HL-60 (cell line): Measurements from ENCODE around the gene ARSG.

Experiments used
- DNase-seq, 2 experiments: peaks; one replicate each; pipeline ENCODE4 v3.0.0-alpha.2; 2010 to 2020; ENCODE audit warnings: low read depth in 1 of 2, low spot score in 1 of 2
- H3K27ac ChIP-seq: fragments of 250-450 bp; sonication (Bioruptor Pico); replicated peaks from 2 replicates; pipeline ENCODE4 v1.5.1; 2020; ENCODE audit warnings: mild to moderate bottlenecking, moderate library complexity
- H3K27me3 ChIP-seq: fragments of 250-450 bp; sonication (Bioruptor Pico); 2 replicates; pipeline ENCODE4 v1.5.1; 2021; ENCODE audit warnings: mild to moderate bottlenecking, moderate library complexity; ENCODE audit not compliant: insufficient read depth, poor library complexity, severe bottlenecking
- H3K4me3 ChIP-seq: replicated peaks from 2 replicates; pipeline ENCODE4 v1.5.1; 2011; ENCODE audit warnings: mild to moderate bottlenecking, control low read depth, low read length; ENCODE audit not compliant: insufficient read depth
- GABPA ChIP-seq: IDR thresholded peaks from 2 replicates; pipeline ENCODE4 v1.6.1; 2012; ENCODE audit warnings: low read depth
- POLR2AphosphoS5 ChIP-seq: IDR thresholded peaks from 2 replicates; pipeline ENCODE4 v1.6.1; 2012; ENCODE audit warnings: low read depth
- SPI1 ChIP-seq: IDR thresholded peaks from 2 replicates; pipeline ENCODE4 v1.6.1; 2012; ENCODE audit warnings: low read depth, mild to moderate bottlenecking, borderline replicate concordance
- TF ChIP-seq, protein P1 (sequence below): IDR thresholded peaks from one replicate; pipeline ENCODE4 v1.5.1; 2011; ENCODE audit warnings: low read length, control low read depth, inconsistent platforms; ENCODE audit not compliant: insufficient read depth
- TF ChIP-seq, protein P2 (sequence below): IDR thresholded peaks from 2 replicates; pipeline ENCODE4 v1.6.1; 2012; ENCODE audit warnings: low read depth; ENCODE audit not compliant: insufficient replicate concordance

Gene ARSG

DNA sequence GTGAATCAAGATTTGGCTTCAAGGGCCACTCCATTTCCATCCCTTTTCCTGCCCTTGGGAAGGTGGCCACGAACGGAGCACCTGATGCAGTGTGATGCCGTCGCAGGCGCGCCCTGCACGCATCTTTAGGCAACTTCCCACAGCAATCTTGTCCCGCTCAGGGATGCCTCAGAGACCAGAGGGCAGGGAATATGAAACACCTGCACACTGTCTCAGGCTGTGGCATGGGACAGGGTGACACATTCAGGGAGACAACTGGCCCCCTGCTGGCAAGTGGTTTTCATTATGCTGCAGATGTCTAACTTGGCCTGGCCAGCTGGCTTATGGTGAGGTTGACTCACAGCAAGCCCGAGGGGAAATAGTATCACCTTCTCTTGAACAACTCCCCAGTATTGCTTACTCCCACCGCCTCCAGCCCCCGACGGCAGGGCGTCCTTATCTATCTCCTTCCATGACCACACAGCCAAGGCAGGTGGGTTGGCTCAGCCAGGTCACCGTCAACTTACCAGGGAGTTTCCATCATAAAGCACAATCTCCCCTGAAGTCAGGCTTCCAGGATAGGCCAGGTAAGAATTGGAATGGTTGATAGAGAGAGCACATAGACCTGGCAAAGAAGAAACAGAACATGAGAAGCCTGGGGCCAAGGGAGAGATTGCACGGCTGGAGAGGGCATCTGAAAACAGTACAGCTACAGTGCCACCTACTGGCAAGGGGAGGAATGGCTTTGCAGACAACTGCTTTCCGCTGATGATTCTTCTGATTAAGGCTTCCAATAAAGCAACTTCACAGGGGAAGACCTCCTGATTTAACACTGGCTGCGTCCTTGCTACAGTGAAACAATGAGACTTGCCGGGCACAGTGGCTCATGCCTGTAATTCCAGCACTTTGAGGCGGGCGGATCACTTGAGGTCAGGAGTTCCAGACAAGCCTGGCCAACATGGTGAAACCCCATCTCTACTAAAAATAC lies 144.9 kb downstream of the ARSG start:
- H3K4me3 ChIP-seq: no peak overlapping the region
- H3K27ac ChIP-seq: no peak overlapping the region
- peak in 1 of 2 experiments; percentile 86 for DNase-seq

DNA sequence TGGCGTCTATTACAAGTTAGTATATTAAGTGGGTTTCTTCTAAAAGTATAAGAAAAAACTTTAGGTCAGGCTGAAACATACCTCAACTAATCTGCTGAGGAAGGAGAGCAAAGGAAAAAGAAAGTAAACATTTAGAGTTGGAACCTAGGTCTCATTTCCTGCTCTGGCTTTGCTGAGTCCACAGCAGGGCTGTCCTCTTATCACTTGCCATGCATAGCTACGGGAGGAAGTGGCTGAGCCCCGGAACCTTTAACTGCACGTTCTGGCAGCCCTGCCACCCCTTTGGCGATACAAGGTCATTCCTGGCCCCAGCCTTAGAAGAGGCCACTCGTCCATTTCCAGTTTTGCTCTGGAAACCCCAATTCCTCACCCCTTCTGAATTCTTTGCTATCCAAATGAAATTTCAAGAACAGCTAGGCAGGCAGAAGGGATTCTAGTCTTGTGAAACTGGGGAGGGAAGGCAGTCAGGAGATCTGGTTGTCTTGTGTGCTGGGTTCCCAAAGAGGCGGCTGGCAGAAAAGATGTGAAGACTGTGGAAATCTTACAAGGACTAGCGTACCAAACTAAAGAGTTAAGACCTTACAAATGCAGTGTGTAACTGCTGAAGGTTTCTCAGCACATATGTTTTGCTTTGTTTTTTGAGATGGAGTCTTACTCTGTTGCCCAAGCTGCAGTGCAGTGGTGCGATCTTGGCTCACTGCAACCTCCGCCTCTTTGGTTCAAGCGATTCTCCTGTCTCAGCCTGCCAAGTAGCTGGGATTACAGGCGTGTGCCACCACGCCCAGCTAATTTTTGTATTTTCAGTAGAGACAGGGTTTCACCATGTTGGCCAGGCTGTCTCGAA lies 146.9 kb downstream of the ARSG start:
- H3K27me3 ChIP-seq: no peaks in the 10 kb centered on the region
- no peak overlapping the region for H3K4me3 ChIP-seq
- peak; percentile 90 for TF ChIP-seq SPI1
- 0 out of 2 replicates have a peak, but pooled peaks have one; percentile 42 for TF ChIP-seq GABPA
- peak; percentile 21; the same call in 1 of the 2 replicates for TF ChIP-seq POLR2AphosphoS5
- TF ChIP-seq, protein P1, sequence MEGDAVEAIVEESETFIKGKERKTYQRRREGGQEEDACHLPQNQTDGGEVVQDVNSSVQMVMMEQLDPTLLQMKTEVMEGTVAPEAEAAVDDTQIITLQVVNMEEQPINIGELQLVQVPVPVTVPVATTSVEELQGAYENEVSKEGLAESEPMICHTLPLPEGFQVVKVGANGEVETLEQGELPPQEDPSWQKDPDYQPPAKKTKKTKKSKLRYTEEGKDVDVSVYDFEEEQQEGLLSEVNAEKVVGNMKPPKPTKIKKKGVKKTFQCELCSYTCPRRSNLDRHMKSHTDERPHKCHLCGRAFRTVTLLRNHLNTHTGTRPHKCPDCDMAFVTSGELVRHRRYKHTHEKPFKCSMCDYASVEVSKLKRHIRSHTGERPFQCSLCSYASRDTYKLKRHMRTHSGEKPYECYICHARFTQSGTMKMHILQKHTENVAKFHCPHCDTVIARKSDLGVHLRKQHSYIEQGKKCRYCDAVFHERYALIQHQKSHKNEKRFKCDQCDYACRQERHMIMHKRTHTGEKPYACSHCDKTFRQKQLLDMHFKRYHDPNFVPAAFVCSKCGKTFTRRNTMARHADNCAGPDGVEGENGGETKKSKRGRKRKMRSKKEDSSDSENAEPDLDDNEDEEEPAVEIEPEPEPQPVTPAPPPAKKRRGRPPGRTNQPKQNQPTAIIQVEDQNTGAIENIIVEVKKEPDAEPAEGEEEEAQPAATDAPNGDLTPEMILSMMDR: no peak
- TF ChIP-seq, protein P2, sequence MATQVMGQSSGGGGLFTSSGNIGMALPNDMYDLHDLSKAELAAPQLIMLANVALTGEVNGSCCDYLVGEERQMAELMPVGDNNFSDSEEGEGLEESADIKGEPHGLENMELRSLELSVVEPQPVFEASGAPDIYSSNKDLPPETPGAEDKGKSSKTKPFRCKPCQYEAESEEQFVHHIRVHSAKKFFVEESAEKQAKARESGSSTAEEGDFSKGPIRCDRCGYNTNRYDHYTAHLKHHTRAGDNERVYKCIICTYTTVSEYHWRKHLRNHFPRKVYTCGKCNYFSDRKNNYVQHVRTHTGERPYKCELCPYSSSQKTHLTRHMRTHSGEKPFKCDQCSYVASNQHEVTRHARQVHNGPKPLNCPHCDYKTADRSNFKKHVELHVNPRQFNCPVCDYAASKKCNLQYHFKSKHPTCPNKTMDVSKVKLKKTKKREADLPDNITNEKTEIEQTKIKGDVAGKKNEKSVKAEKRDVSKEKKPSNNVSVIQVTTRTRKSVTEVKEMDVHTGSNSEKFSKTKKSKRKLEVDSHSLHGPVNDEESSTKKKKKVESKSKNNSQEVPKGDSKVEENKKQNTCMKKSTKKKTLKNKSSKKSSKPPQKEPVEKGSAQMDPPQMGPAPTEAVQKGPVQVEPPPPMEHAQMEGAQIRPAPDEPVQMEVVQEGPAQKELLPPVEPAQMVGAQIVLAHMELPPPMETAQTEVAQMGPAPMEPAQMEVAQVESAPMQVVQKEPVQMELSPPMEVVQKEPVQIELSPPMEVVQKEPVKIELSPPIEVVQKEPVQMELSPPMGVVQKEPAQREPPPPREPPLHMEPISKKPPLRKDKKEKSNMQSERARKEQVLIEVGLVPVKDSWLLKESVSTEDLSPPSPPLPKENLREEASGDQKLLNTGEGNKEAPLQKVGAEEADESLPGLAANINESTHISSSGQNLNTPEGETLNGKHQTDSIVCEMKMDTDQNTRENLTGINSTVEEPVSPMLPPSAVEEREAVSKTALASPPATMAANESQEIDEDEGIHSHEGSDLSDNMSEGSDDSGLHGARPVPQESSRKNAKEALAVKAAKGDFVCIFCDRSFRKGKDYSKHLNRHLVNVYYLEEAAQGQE: no peak
- H3K27ac ChIP-seq: peak overlapping the region; percentile 66
- peak in 1 of 2 experiments; percentile 75 for DNase-seq

More for the DNA sequence above, 144.9 kb downstream of the ARSG start:
- TF ChIP-seq, protein P1: peak; percentile 100
- TF ChIP-seq, protein P2: no peak
- no peak for TF ChIP-seq GABPA
- H3K27me3 ChIP-seq: no peaks in the 10 kb centered on the region

GRCh38 chr17:68439656-68440290 lies 148.5 kb downstream of the ARSG start:
- TF ChIP-seq SPI1: no peak
- TF ChIP-seq, protein P1: no peak
- TF ChIP-seq, protein P2: no peak
- Histone ChIP-seq H3K27ac (no peak overlapping the region), H3K27me3 (no peaks in the 10 kb centered on the region), H3K4me3 (no peak overlapping the region)
- DNase-seq: no peak
